Stimulated activated CD8-positive, alpha-beta memory T cell treated with anti-CD3 and anti-CD28 coated beads, Interleukin-4, amount 100 ng/mL, for 48 hours (primary cell): ENCODE measurements around the gene ACSBG1.
A peak's percentile ranks its signal among the peaks of the same experiment; 100 is the strongest.
"Not testable (repeated sequence)": the region's sequence is repeated elsewhere in the genome, so short reads cannot be mapped to it uniquely, and the experiment has no call there.

ENCODE experiments used
- DNase-seq: peaks from one replicate; pipeline ENCODE4 v3.0.0-alpha.2; 2020

ACSBG1 gene

GRCh38 chr15:78249131-78249530, 14.8 kb upstream of the ACSBG1 start:
- DNase-seq: no peak

GRCh38 chr15:78247911-78248310, 13.5 kb upstream of the ACSBG1 start:
- DNase-seq: no peak

- not testable (repeated sequence) for DNase-seq
Observed at GRCh38 chr15:78245976-78246620, 11.7 kb upstream of the ACSBG1 start.

- not testable (repeated sequence) for DNase-seq
Observed at GRCh38 chr15:78245392-78245791, 11.0 kb upstream of the ACSBG1 start.

- DNase-seq: no peak
Observed at GRCh38 chr15:78244893-78245292, 10.5 kb upstream of the ACSBG1 start.

GRCh38 chr15:78244101-78244500, 9.7 kb upstream of the ACSBG1 start:
- DNase-seq: no peak

GRCh38 chr15:78243491-78243941, 9.2 kb upstream of the ACSBG1 start:
- no peak for DNase-seq

GRCh38 chr15:78243058-78243457, 8.7 kb upstream of the ACSBG1 start:
- DNase-seq: no peak

- DNase-seq: peak; percentile 53
Observed at GRCh38 chr15:78242128-78242527, 7.8 kb upstream of the ACSBG1 start.

GRCh38 chr15:78241017-78241416, 6.7 kb upstream of the ACSBG1 start:
- peak; percentile 95 for DNase-seq

- no peak for DNase-seq
Observed at GRCh38 chr15:78239811-78240210, 5.4 kb upstream of the ACSBG1 start.

GRCh38 chr15:78237146-78237545, 2.8 kb upstream of the ACSBG1 start:
- no peak for DNase-seq

GRCh38 chr15:78236491-78236890, 2.1 kb upstream of the ACSBG1 start:
- no peak for DNase-seq

GRCh38 chr15:78233496-78233895, 869 bp downstream of the ACSBG1 start:
- DNase-seq: no peak

- no peak for DNase-seq
Observed at GRCh38 chr15:78232951-78233350, 1.4 kb downstream of the ACSBG1 start.

GRCh38 chr15:78229431-78230406, 4.6 kb downstream of the ACSBG1 start:
- DNase-seq: no peak

- no peak for DNase-seq
Observed at GRCh38 chr15:78228356-78228996, 5.9 kb downstream of the ACSBG1 start.

- DNase-seq: no peak
Observed at GRCh38 chr15:78225783-78226541, 8.4 kb downstream of the ACSBG1 start.

GRCh38 chr15:78224023-78224411, 10.3 kb downstream of the ACSBG1 start:
- no peak for DNase-seq

- DNase-seq: no peak
Observed at GRCh38 chr15:78223396-78224022, 10.9 kb downstream of the ACSBG1 start.

GRCh38 chr15:78222745-78223395, 11.5 kb downstream of the ACSBG1 start:
- DNase-seq: no peak

GRCh38 chr15:78220713-78221112, 13.7 kb downstream of the ACSBG1 start:
- DNase-seq: no peak
